ENCODE measurements around the gene TMEM42.

DNA sequence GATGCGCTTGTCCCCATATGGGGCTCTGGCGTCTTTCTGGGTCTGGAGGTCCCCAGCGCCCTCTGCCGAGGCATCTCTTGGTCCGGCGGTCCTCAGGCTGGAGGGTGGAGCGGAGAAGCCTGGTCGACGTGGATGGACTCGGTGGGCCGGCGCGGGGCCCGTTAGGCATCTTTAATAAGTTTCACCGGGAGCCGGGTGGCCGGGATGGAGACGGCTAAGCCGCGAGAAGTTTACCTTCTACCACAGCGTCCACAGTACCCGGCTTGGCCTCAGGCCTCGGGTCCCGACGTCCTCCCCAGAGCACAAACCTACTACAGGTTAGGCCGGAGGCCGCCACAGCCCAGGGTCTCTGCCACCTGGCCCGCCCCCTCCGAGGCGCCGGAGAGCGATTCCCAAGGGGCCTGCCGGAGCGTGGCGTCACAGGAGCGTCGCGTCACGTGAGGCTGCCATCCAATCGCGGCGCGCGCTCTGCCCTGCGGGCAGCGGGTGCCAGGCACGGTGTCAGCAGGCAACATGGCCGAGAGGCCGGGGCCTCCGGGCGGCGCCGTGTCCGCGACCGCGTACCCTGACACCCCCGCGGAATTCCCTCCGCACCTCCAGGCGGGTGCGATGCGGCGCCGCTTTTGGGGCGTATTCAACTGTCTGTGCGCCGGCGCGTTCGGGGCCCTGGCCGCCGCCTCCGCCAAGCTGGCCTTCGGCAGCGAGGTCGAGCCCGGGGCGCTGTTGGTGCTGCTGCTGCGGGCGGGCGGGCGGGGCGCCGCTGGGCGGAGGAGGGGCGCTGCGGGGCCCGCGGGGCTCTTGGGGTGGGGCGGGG, at the start of gene TMEM42:
- TF ChIP-seq, protein P1, sequence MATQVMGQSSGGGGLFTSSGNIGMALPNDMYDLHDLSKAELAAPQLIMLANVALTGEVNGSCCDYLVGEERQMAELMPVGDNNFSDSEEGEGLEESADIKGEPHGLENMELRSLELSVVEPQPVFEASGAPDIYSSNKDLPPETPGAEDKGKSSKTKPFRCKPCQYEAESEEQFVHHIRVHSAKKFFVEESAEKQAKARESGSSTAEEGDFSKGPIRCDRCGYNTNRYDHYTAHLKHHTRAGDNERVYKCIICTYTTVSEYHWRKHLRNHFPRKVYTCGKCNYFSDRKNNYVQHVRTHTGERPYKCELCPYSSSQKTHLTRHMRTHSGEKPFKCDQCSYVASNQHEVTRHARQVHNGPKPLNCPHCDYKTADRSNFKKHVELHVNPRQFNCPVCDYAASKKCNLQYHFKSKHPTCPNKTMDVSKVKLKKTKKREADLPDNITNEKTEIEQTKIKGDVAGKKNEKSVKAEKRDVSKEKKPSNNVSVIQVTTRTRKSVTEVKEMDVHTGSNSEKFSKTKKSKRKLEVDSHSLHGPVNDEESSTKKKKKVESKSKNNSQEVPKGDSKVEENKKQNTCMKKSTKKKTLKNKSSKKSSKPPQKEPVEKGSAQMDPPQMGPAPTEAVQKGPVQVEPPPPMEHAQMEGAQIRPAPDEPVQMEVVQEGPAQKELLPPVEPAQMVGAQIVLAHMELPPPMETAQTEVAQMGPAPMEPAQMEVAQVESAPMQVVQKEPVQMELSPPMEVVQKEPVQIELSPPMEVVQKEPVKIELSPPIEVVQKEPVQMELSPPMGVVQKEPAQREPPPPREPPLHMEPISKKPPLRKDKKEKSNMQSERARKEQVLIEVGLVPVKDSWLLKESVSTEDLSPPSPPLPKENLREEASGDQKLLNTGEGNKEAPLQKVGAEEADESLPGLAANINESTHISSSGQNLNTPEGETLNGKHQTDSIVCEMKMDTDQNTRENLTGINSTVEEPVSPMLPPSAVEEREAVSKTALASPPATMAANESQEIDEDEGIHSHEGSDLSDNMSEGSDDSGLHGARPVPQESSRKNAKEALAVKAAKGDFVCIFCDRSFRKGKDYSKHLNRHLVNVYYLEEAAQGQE (IDR thresholded peaks at IDR 0.05; ENCODE audit: low read depth, low read length) = no peak
- TF ChIP-seq, protein P2, sequence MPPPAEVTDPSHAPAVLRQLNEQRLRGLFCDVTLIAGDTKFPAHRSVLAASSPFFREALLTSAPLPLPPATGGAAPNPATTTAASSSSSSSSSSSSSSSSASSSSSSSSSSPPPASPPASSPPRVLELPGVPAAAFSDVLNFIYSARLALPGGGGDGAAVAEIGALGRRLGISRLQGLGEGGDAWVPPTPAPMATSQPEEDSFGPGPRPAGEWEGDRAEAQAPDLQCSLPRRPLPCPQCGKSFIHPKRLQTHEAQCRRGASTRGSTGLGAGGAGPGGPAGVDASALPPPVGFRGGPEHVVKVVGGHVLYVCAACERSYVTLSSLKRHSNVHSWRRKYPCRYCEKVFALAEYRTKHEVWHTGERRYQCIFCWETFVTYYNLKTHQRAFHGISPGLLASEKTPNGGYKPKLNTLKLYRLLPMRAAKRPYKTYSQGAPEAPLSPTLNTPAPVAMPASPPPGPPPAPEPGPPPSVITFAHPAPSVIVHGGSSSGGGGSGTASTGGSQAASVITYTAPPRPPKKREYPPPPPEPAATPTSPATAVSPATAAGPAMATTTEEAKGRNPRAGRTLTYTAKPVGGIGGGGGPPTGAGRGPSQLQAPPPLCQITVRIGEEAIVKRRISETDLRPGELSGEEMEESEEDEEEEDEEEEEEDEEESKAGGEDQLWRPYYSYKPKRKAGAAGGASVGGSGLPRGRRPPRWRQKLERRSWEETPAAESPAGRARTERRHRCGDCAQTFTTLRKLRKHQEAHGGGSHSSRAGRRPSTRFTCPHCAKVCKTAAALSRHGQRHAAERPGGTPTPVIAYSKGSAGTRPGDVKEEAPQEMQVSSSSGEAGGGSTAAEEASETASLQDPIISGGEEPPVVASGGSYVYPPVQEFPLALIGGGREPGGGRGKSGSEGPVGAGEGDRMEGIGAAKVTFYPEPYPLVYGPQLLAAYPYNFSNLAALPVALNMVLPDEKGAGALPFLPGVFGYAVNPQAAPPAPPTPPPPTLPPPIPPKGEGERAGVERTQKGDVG (CRISPR knock-in tag; IDR thresholded peaks at IDR 0.05) = no peak
- TF ChIP-seq NFYB (IDR thresholded peaks at IDR 0.05; ENCODE audit: insufficient read depth, low read depth, low read length) (peak; percentile 89), POLR2AphosphoS5 (IDR thresholded peaks at IDR 0.05; ENCODE audit: low read length) (peak; percentile 79)

All from GM12878 (cell line).